Gastrocnemius medialis (tissue), 4 donors: Measurements from ENCODE around the gene SNRPD3. TPM values are rescaled to one million over a fixed set of nuclear protein-coding genes. Genes with fewer than 3 reads are reported as not detected.
"Not testable (repeated sequence)": the region's sequence is repeated elsewhere in the genome, so short reads cannot be mapped to it uniquely, and the experiment has no call there.

ENCODE experiments used
- ATAC-seq, 2 donors: fragments of 150-250 bp; one replicate each; pipeline ENCODE4 v1.9.1; 2016
- DNase-seq, 2 donors: peaks; one replicate each; pipeline ENCODE4 v3.0.0-alpha.2; 2019
- H3K27ac ChIP-seq, 4 donors: fragments of 200-600 bp; sonication (generic); 1 replicate in 1 of 4; 2 replicates in 3 of 4; pipeline ENCODE4 v1.5.1; 2016 to 2018; ENCODE audit warnings: mild to moderate bottlenecking in 2 of 4, moderate library complexity in 1 of 4
- H3K27me3 ChIP-seq, 3 donors: fragments of 200-600 bp; sonication (generic) in 2 of 3; 1 replicate in 1 of 3; 2 replicates in 2 of 3; pipeline versions ENCODE4 v1.5.1 to v1.6.0; 2016 to 2019; ENCODE audit warnings: mild to moderate bottlenecking in 1 of 3, moderate library complexity in 1 of 3
- H3K36me3 ChIP-seq, 2 donors: fragments of 200-600 bp; sonication (generic) in 1 of 2; one replicate each; pipeline ENCODE4 v1.5.1; 2017 to 2018
- H3K4me1 ChIP-seq, 2 donors: fragments of 200-600 bp; sonication (generic) in 1 of 2; one replicate each; pipeline ENCODE4 v1.5.1; 2016 to 2017; ENCODE audit warnings: mild to moderate bottlenecking in 2 of 2
- H3K4me3 ChIP-seq, 4 donors: fragments of 200-600 bp; sonication (generic) in 3 of 4; 1 replicate in 1 of 4; 2 replicates in 3 of 4; pipeline ENCODE4 v1.5.1; 2016 to 2019; ENCODE audit warnings: mild to moderate bottlenecking in 2 of 4
- H3K9me3 ChIP-seq, 3 donors: fragments of 200-600 bp; sonication (generic) in 2 of 3; 1 replicate in 1 of 3; 2 replicates in 2 of 3; pipeline ENCODE4 v1.5.1; 2016 to 2019
- CTCF ChIP-seq, 5 experiments: fragments of 450-650 bp in 3 of 5; fragments of 200-600 bp in 2 of 5; sonication (generic) in 2 of 5; IDR thresholded peaks in 4 of 5; conservative IDR thresholded peaks in 1 of 5; 1 replicate in 4 of 5; 2 replicates in 1 of 5; pipeline ENCODE4 v1.5.1; 2016 to 2019; ENCODE audit warnings: antibody characterized with exemption in 5 of 5, mild to moderate bottlenecking in 3 of 5, moderate library complexity in 3 of 5
- POLR2A ChIP-seq, 2 donors: fragments of 450-650 bp; IDR thresholded peaks; one replicate each; pipeline ENCODE4 v1.6.1; 2017; ENCODE audit warnings: antibody characterized with exemption in 2 of 2, mild to moderate bottlenecking in 2 of 2, moderate library complexity in 2 of 2
- in situ Hi-C, 4 donors: fragments of 200-750 bp; cut with MboI; loops; one replicate each; pipeline versions ENCODE4 v1.15.0 to v1.8.0; 2017; ENCODE audit warnings: low sequenced_read_pairs in 4 of 4
- intact Hi-C: fragments of 100-400 bp; cut with DNase I; formaldehyde crosslinking; loops from one replicate; pipeline ENCODE4 v1.15.1; 2023; ENCODE audit warnings: low total_unique reads
- total RNA-seq, 4 donors: library from RNA; depleted of rRNA; stranded (reverse); fragments of >200 nt; gene quantifications; one replicate each; pipeline versions ENCODE4 v1.1.0 to v1.2.3, GENCODE V29; 2016

SNRPD3 gene
- total RNA-seq, 4 donors from 2014 or later = 119 to 166 (median 145) TPM

GRCh38 chr22:24550902-24551435 lies 4.8 kb upstream of the SNRPD3 start:
- ATAC-seq (no peak), DNase-seq (no peak)
- peak overlapping the region; percentile 68 to 99 (median 99) for H3K27ac ChIP-seq
- peaks cover 48 to 55% of the 10 kb centered on the region in 2 donors for H3K4me1 ChIP-seq
- H3K36me3 ChIP-seq = peaks cover 0 to 26% of the 10 kb centered on the region in 2 donors
- in situ Hi-C loops = no loop called here
- H3K9me3 ChIP-seq = no peaks in the 10 kb centered on the region
- intact Hi-C loops = no loop called here
- no peak overlapping the region for H3K4me3 ChIP-seq
- TF ChIP-seq POLR2A (IDR thresholded peaks at IDR 0.05) = no peak
- TF ChIP-seq CTCF (IDR thresholded peaks at IDR 0.05 in 4 of 5, conservative IDR thresholded peaks at IDR 0.05 in 1 of 5) = no peak
- no peaks in the 10 kb centered on the region for H3K27me3 ChIP-seq

DNA sequence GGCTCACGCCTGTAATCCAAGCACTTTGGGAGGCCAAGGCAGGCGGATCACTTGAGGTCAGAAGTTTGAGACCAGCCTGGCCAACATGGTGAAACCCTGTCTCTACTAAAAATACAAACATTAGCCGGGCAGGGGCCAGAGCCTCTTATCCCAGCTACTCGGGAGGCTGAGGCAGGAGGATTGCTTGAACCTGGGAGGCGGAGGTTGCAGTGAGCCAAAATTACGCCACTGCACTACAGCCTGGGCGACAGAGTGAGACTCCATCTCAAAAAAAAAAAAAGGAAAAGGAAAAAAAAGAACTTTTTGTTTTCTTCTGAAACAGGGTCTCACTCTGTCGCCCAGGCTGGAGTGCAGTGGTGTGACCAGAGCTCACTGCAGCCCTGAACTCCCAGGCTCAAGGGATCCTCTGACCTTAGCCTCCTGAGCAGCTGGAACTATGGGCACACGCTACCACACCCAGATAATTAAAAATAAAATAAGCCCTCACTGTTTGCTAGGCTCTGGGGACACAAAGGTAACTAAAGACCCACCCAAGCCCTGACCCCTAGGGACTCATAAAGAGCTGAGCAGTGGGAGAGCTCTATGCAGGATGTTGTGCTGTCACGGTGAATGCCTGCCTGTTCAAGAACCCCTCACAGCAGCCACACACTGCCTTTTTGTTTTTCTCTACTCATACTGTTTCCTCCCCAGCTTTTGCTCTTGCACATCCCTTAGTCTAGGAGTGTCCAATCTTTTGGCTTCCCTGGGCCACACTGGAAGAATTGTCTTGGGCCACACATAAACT lies 3.1 kb upstream of the SNRPD3 start:
- in situ Hi-C loops, H3K9me3 ChIP-seq, DNase-seq, H3K27me3 ChIP-seq, intact Hi-C loops, ATAC-seq: not testable (repeated sequence)
- peak overlapping the region in 2 of 4 donors; percentile 6 to 97 for H3K4me3 ChIP-seq
- peaks cover 0 to 13% of the 10 kb centered on the region in 2 donors for H3K36me3 ChIP-seq
- H3K27ac ChIP-seq = peak overlapping the region; percentile 96 to 99 (median 99)
- peaks cover 62 to 69% of the 10 kb centered on the region in 2 donors for H3K4me1 ChIP-seq

- Histone ChIP-seq H3K27ac (peak overlapping the region; percentile 96 to 99 (median 99)), H3K36me3 (peaks cover 0 to 11% of the 10 kb centered on the region in 2 donors), H3K4me1 (peaks cover 65 to 78% of the 10 kb centered on the region in 2 donors), H3K4me3 (peak overlapping the region; percentile 79 to 97 (median 92)), H3K9me3 (no peaks in the 10 kb centered on the region), H3K27me3 (no peaks in the 10 kb centered on the region)
- intact Hi-C loops = no loop called here
- DNase-seq = peak; percentile 64 to 78
- TF ChIP-seq CTCF (IDR thresholded peaks at IDR 0.05 in 4 of 5, conservative IDR thresholded peaks at IDR 0.05 in 1 of 5) = no peak
- TF ChIP-seq POLR2A (IDR thresholded peaks at IDR 0.05) = peak; percentile 23 to 45
- in situ Hi-C loops = no loop called here
- ATAC-seq = peak; percentile 19 to 43
These were observed 2.0 kb upstream of the SNRPD3 start for GRCh38 chr22:24553597-24554312.

- Histone ChIP-seq H3K9me3 (no peaks in the 10 kb centered on the region), H3K4me3 (peak within 1 kb of the TSS; percentile 88 to 97 (median 96)), H3K4me1 (peaks cover 69 to 80% of the 10 kb centered on the region in 2 donors), H3K36me3 (peaks cover 0 to 16% of the 10 kb centered on the region in 2 donors), H3K27me3 (no peaks in the 10 kb centered on the region), H3K27ac (peak within 1 kb of the TSS; percentile 96 to 99 (median 99))
- in situ Hi-C loops (no loop called here), intact Hi-C loops (loop anchor here (1.0 kb wide), 1 partner anchor 39 kb away; the partner anchor contains the start of gene LRRC75B)
- DNase-seq (peak; percentile 27 to 54), ATAC-seq (peak; percentile 9 to 12)
- no peak for TF ChIP-seq CTCF (IDR thresholded peaks at IDR 0.05 in 4 of 5, conservative IDR thresholded peaks at IDR 0.05 in 1 of 5)
- TF ChIP-seq POLR2A (IDR thresholded peaks at IDR 0.05) = peak; percentile 94 to 96
These were observed 1.3 kb upstream of the SNRPD3 start, which contains the start of gene GUCD1 for GRCh38 chr22:24554313-24555164. GUCD1 (minus strand) TSS chr22:24555138; CDS start chr22:24554991, 147 bp downstream.
